Skeletal muscle satellite cell (primary cell): Measurements from ENCODE around the gene RGL2.
"Not testable (repeated sequence)": the region's sequence is repeated elsewhere in the genome, so short reads cannot be mapped to it uniquely, and the experiment has no call there.

Experiments
- H3K27me3 ChIP-seq: 2 replicates; pipeline ENCODE4 v1.7.0; 2013; ENCODE audit warnings: low read length; ENCODE audit not compliant: control insufficient read depth, insufficient read depth
- H3K36me3 ChIP-seq: 2 replicates; pipeline ENCODE4 v1.7.0; 2013; ENCODE audit warnings: mild to moderate bottlenecking, control low read depth, low read length; ENCODE audit not compliant: insufficient read depth
- H3K4me1 ChIP-seq: 2 replicates; pipeline ENCODE4 v1.7.0; 2013; ENCODE audit warnings: low read length; ENCODE audit not compliant: control insufficient read depth, insufficient read depth
- H3K4me2 ChIP-seq: 2 replicates; pipeline ENCODE4 v1.7.0; 2013; ENCODE audit warnings: mild to moderate bottlenecking, low read length
- H3K4me3 ChIP-seq: 2 replicates; pipeline ENCODE4 v1.7.0; 2013; ENCODE audit warnings: low read length
- H3K9ac ChIP-seq: 2 replicates; pipeline ENCODE4 v1.7.0; 2013; ENCODE audit warnings: mild to moderate bottlenecking, low read depth, low read length, moderate library complexity
- H3K9me3 ChIP-seq: replicated peaks from 2 replicates; pipeline ENCODE4 v1.7.0; 2013; ENCODE audit warnings: mild to moderate bottlenecking, control low read depth, low read length

RGL2 gene

GRCh38 chr6:33276864-33277662 is 21.7 kb downstream of the RGL2 start, which contains the start of gene B3GALT4:
B3GALT4 (plus strand) TSS chr6:33277123; CDS start chr6:33277420, 297 bp downstream.
- Histone ChIP-seq H3K4me1 (peaks cover 42% of the 10 kb centered on the region), H3K36me3 (peaks cover 74% of the 10 kb centered on the region), H3K9me3 (no peaks in the 10 kb centered on the region), H3K4me2 (peak within 1 kb of the TSS; percentile 98), H3K9ac (peak within 1 kb of the TSS; percentile 51), H3K27me3 (no peaks in the 10 kb centered on the region), H3K4me3 (peak within 1 kb of the TSS; percentile 7)

- H3K9me3 ChIP-seq: no peaks in the 10 kb centered on the region
- H3K4me2 ChIP-seq: peak overlapping the region; percentile 98
- H3K27me3 ChIP-seq: no peaks in the 10 kb centered on the region
- H3K4me3 ChIP-seq: peak overlapping the region; percentile 7
- peaks cover 74% of the 10 kb centered on the region for H3K36me3 ChIP-seq
- H3K9ac ChIP-seq: peak overlapping the region; percentile 51
- H3K4me1 ChIP-seq: peaks cover 42% of the 10 kb centered on the region
These were observed 22.2 kb downstream of the RGL2 start for GRCh38 chr6:33276581-33276863.

GRCh38 chr6:33275795-33276580 is 22.8 kb downstream of the RGL2 start:
- H3K4me1 ChIP-seq: peaks cover 42% of the 10 kb centered on the region
- peak overlapping the region; percentile 97 for H3K9ac ChIP-seq
- H3K4me2 ChIP-seq: peak overlapping the region; percentile 98
- not testable (repeated sequence) for H3K27me3 ChIP-seq, H3K9me3 ChIP-seq, H3K4me3 ChIP-seq
- H3K36me3 ChIP-seq: peaks cover 74% of the 10 kb centered on the region

- Histone ChIP-seq H3K9me3 (no peaks in the 10 kb centered on the region), H3K4me3 (peak overlapping the region; percentile 88), H3K4me2 (peak overlapping the region; percentile 98), H3K4me1 (peaks cover 44% of the 10 kb centered on the region), H3K36me3 (peaks cover 70% of the 10 kb centered on the region), H3K9ac (peak overlapping the region; percentile 97), H3K27me3 (no peaks in the 10 kb centered on the region)
These were observed 24.5 kb downstream of the RGL2 start for GRCh38 chr6:33273924-33274902.

- Histone ChIP-seq H3K9me3 (no peaks in the 10 kb centered on the region), H3K9ac (peak overlapping the region; percentile 97), H3K27me3 (no peaks in the 10 kb centered on the region), H3K36me3 (peaks cover 69% of the 10 kb centered on the region), H3K4me2 (peak overlapping the region; percentile 98), H3K4me3 (peak overlapping the region; percentile 88), H3K4me1 (peaks cover 44% of the 10 kb centered on the region)
These were observed 25.4 kb downstream of the RGL2 start for GRCh38 chr6:33273129-33273923.

- Histone ChIP-seq H3K4me2 (peak overlapping the region; percentile 98), H3K9me3 (no peaks in the 10 kb centered on the region), H3K27me3 (no peaks in the 10 kb centered on the region), H3K9ac (peak overlapping the region; percentile 97), H3K36me3 (peaks cover 72% of the 10 kb centered on the region), H3K4me3 (peak overlapping the region; percentile 88), H3K4me1 (peaks cover 44% of the 10 kb centered on the region)
These were observed 26.2 kb downstream of the RGL2 start for GRCh38 chr6:33272275-33273128.

- Histone ChIP-seq H3K9me3 (no peaks in the 10 kb centered on the region), H3K27me3 (no peaks in the 10 kb centered on the region), H3K4me3 (peak within 1 kb of the TSS; percentile 88), H3K9ac (peak within 1 kb of the TSS; percentile 97), H3K4me1 (peaks cover 38% of the 10 kb centered on the region), H3K4me2 (peak within 1 kb of the TSS; percentile 98), H3K36me3 (peaks cover 74% of the 10 kb centered on the region)
These were observed 27.1 kb downstream of the RGL2 start, which contains the start of the genes RPS18 and VPS52 for GRCh38 chr6:33271468-33272274. RPS18 (plus strand) TSS chr6:33272075; CDS start chr6:33272120, 45 bp downstream. VPS52 (minus strand) TSS chr6:33271876; CDS start chr6:33271675, 201 bp downstream.

- Histone ChIP-seq H3K36me3 (peaks cover 74% of the 10 kb centered on the region), H3K27me3 (no peaks in the 10 kb centered on the region)
These were observed 27.6 kb downstream of the RGL2 start for GRCh38 chr6:33271117-33271467.

GRCh38 chr6:33264015-33264414 is 34.7 kb downstream of the RGL2 start:
- Histone ChIP-seq H3K9me3 (no peaks in the 10 kb centered on the region), H3K4me3 (no peak overlapping the region), H3K4me2 (no peak overlapping the region), H3K27me3 (no peaks in the 10 kb centered on the region), H3K9ac (no peak overlapping the region), H3K36me3 (peaks cover 56% of the 10 kb centered on the region), H3K4me1 (peaks cover 16% of the 10 kb centered on the region)

More at GRCh38 chr6:33271117-33271467, 27.6 kb downstream of the RGL2 start:
- no peaks in the 10 kb centered on the region for H3K9me3 ChIP-seq
- peaks cover 32% of the 10 kb centered on the region for H3K4me1 ChIP-seq
- peak overlapping the region; percentile 96 for H3K4me2 ChIP-seq
- peak overlapping the region; percentile 88 for H3K4me3 ChIP-seq
- peak overlapping the region; percentile 97 for H3K9ac ChIP-seq
